ENCODE results near the gene SDHA.
A peak's percentile ranks its signal among the peaks of the same experiment; 100 is the strongest.
"Not testable (repeated sequence)": the region's sequence is repeated elsewhere in the genome, so short reads cannot be mapped to it uniquely, and the experiment has no call there.

SDHA gene

DNA sequence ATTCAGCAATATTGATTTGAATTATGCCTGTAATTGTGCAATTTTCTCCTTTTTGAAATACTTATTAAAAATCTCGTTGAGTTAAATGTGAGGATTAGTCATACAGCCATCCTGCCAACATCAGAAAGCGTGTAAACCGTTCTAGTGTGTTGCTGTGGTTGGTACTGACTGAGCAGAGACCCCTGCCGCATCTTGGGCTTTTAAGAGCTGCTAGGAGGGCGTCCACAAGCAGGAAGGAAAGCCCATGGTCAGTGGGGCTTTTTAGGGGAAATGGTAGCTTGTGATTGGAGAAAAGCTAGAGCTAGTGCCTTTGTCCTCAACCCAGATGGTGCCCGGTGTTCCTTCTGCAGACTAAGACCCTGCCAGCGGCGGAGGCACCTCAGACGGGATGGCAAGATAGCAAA is 1.3 kb downstream of the SDHA start:
- peak overlapping the region; percentile 81 for H3K27ac ChIP-seq
- TF ChIP-seq, protein P1, sequence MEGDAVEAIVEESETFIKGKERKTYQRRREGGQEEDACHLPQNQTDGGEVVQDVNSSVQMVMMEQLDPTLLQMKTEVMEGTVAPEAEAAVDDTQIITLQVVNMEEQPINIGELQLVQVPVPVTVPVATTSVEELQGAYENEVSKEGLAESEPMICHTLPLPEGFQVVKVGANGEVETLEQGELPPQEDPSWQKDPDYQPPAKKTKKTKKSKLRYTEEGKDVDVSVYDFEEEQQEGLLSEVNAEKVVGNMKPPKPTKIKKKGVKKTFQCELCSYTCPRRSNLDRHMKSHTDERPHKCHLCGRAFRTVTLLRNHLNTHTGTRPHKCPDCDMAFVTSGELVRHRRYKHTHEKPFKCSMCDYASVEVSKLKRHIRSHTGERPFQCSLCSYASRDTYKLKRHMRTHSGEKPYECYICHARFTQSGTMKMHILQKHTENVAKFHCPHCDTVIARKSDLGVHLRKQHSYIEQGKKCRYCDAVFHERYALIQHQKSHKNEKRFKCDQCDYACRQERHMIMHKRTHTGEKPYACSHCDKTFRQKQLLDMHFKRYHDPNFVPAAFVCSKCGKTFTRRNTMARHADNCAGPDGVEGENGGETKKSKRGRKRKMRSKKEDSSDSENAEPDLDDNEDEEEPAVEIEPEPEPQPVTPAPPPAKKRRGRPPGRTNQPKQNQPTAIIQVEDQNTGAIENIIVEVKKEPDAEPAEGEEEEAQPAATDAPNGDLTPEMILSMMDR (conservative IDR thresholded peaks at IDR 0.05) = no peak

DNA sequence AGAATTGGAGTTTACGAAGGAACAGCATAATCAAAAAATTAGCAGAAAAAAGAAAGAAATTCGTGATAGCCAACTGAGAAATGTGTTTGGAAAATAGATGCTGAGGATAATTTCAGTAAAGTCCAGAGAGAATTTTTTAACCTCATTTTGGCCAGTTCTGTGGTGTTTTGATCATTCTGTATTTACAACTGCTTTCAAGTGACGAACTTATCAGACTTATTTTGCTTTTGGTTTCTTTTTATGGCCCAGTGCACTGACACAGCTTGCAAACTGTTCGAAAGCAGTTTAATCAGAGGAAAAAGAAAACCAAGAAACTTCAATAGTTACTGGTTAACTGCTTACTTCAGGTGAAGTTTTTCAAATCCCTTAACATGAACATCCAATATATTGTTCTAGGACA is 1.9 kb downstream of the SDHA start:
- TF ChIP-seq, protein P1 (conservative IDR thresholded peaks at IDR 0.05) = no peak
- H3K27ac ChIP-seq = peak overlapping the region; percentile 81; the same call in 1 of the 2 replicates

DNA sequence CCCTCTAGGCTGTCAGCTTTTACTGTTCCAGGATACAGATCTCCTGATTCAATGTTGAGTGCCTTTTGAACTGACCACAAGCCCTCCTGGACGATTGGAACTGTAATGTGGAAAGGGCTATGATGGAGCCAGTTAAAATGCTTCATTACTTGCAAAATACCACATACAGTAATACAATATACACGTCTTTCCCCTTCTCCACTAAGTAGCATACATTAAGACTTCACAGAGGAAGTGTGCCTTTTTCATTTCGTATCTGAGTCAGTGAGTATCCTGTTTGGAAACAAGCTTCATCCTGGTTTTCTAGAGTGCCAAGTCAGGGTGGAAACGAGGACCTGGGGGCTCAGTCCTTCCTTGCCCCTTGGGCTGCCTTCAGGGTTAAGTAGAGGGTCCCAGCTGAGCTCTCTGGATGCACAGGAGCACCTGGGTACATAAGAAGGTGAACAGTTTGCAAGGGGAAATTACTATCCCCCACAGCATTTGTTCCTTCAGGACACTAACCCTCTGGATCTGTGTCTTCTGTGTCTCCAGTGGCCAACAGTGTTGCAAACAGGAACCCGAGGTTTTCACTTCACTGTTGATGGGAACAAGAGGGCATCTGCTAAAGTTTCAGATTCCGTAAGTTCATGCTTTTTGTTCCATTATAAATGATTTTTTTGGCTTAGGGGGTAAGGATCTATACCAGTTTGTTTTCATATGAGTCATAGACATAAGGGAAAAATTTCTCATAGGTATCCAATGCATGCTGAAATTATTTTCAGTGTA is 5.0 kb downstream of the SDHA start:
- H3K27ac ChIP-seq = not testable (repeated sequence)

DNA sequence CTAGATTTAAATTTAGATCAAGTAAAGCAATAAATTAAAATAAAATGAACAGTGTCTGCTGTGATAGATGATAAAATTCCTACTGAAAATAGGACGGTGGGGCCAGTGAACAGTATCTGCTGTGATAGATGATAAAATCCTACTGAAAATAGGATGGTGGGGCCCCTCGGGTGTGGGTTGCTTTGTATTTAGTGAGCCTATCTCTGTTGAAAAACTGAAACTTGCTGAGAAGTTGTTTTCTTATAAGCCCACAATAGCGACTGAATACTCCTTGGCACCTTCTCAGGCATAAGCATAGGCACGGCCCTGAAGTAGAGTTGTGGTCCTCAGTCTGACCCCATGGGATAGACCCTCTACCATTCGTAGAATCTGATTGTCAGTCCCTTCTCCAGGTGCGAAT is 5.7 kb downstream of the SDHA start:
- TF ChIP-seq, protein P1 (conservative IDR thresholded peaks at IDR 0.05) = no peak
- H3K27ac ChIP-seq = no peak overlapping the region

DNA sequence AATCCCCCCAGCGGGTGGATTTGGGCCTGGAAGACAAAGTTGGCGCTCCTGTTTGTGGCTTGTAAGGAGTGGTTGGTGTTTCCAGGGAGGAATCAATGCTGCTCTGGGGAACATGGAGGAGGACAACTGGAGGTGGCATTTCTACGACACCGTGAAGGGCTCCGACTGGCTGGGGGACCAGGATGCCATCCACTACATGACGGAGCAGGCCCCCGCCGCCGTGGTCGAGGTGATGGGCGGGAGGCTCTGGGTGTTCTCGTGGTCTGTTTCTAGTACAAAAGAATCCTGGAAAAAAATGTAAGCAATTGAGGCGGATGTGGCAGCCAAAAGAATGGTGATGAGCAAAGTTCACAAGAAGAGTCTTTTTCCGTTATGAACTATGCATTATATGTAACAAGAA is 7.2 kb downstream of the SDHA start:
- TF ChIP-seq, protein P1 (conservative IDR thresholded peaks at IDR 0.05) = no peak
- no peak overlapping the region for H3K27ac ChIP-seq

DNA sequence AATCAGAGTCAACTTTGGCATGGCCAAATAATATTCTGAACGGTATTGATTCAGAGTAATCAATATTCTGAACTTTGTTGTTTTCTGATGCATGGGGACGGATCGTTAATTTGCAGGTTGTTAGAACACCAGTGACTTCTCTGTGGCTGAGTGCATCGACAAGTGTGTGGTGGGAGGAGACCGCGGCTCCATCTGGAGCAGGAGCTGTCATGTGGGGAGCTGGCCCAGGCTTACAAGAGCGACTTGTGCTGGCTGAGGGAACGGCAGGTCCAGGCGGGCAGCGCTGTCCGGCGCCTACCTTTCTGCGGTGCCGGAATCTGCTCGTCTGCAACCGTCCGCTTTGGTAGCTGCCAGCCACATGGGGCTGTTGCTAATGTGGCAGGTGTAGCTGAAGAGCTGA is 9.3 kb downstream of the SDHA start:
- not testable (repeated sequence) for H3K27ac ChIP-seq

DNA sequence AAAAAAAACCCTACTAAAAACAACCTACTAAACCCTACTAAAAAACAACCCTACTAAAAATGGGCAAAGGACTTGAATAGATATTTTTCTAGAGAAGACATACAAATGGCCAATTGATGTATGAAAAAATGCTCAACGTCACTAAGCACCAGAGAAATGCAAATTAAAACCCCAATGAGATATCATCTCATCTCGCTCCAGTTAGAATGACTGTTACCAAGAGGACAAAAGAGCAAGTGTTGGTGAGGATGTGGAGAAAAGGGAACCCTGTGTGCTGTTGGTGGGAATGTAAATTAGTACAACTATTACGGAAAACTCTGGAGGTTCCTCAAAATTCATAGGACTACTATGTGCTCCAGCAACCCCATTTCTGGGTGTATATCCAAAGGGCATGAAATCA is 10.8 kb downstream of the SDHA start:
- TF ChIP-seq, protein P1 (conservative IDR thresholded peaks at IDR 0.05) = no peak
- H3K27ac ChIP-seq = no peak overlapping the region

DNA sequence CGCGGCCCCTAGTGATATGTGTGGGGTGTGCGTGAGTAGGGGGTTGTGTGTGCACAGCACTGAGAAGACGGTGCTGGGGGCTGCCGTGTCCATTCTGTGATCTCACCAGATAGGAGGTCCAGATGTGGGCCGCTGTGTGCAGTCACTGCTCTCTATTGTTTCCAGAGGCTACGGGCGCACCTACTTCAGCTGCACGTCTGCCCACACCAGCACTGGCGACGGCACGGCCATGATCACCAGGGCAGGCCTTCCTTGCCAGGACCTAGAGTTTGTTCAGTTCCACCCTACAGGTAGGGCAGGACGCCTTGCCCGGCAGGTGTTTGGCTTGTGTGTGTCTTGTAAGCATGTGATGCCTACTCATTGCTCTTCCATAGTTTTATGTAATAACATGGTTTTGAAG is 12.6 kb downstream of the SDHA start:
- H3K27ac ChIP-seq = no peak overlapping the region
- TF ChIP-seq, protein P1 (conservative IDR thresholded peaks at IDR 0.05) = no peak

DNA sequence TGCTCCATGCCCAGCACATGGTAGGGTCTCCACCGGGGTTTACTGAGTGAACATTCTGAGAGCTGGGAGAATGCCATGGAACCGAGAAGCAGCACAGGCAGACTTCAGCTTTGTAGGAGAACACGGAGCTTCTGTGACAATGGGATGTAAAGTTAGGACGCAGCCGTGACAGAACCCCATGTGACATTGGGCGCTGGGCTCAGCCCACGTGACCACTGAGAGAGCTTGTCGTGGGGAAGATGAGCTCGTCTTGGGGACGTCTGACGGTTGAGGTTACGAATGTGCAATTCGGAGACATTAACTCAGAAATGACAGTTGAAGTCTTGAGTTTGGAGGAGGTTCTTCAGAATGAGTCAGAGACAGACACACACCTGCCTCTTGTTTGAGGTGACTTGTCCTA is 13.5 kb downstream of the SDHA start:
- no peak overlapping the region for H3K27ac ChIP-seq
- TF ChIP-seq, protein P1 (conservative IDR thresholded peaks at IDR 0.05) = no peak

DNA sequence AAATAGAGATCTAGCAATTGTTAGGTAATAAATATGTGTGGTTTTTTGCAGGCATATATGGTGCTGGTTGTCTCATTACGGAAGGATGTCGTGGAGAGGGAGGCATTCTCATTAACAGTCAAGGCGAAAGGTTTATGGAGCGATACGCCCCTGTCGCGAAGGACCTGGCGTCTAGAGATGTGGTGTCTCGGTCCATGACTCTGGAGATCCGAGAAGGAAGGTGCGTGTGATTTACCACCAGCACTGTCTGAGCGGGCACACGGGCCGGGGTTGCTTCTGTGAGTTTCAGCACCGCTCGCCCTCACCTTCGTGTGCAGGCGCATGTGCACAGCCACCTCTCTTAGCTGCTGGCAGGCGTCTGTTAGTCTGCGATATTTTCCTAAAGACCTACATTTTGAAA is 15.3 kb downstream of the SDHA start:
- not testable (repeated sequence) for H3K27ac ChIP-seq
